Measurements from ENCODE around the gene TGFBR1.

TGFBR1 gene

GRCh38 chr9:99171225-99172123, 66.6 kb downstream of the TGFBR1 start:
- DNase-seq (ENCODE audit: low read depth) = no peak

- no peak for DNase-seq (ENCODE audit: low read depth)
Measured at GRCh38 chr9:99172124-99173091, 67.5 kb downstream of the TGFBR1 start.

- DNase-seq (ENCODE audit: low read depth) = no peak
Measured at GRCh38 chr9:99173570-99174504, 68.9 kb downstream of the TGFBR1 start.

GRCh38 chr9:99176527-99177013, 71.7 kb downstream of the TGFBR1 start:
- DNase-seq (ENCODE audit: low read depth) = no peak

GRCh38 chr9:99177576-99178366, 72.9 kb downstream of the TGFBR1 start:
- no peak for DNase-seq (ENCODE audit: low read depth)

- DNase-seq (ENCODE audit: low read depth) = no peak
Measured at GRCh38 chr9:99178912-99179872, 74.3 kb downstream of the TGFBR1 start.

- no peak for DNase-seq (ENCODE audit: low read depth)
Measured at GRCh38 chr9:99180199-99180598, 75.3 kb downstream of the TGFBR1 start.

- DNase-seq (ENCODE audit: low read depth) = no peak
Measured at GRCh38 chr9:99180662-99181061, 75.7 kb downstream of the TGFBR1 start.

- no peak for DNase-seq (ENCODE audit: low read depth)
Measured at GRCh38 chr9:99181206-99181605, 76.3 kb downstream of the TGFBR1 start.

- DNase-seq (ENCODE audit: low read depth) = no peak
Measured at GRCh38 chr9:99181621-99182020, 76.7 kb downstream of the TGFBR1 start.

GRCh38 chr9:99182356-99182755, 77.4 kb downstream of the TGFBR1 start:
- no peak for DNase-seq (ENCODE audit: low read depth)

GRCh38 chr9:99183616-99184015, 78.7 kb downstream of the TGFBR1 start:
- no peak for DNase-seq (ENCODE audit: low read depth)

- DNase-seq (ENCODE audit: low read depth) = no peak
Measured at GRCh38 chr9:99184110-99184474, 79.2 kb downstream of the TGFBR1 start.

GRCh38 chr9:99184475-99185347, 79.8 kb downstream of the TGFBR1 start:
- DNase-seq (ENCODE audit: low read depth) = peak; percentile 50

GRCh38 chr9:99185348-99185632, 80.4 kb downstream of the TGFBR1 start:
- no peak for DNase-seq (ENCODE audit: low read depth)

- no peak for DNase-seq (ENCODE audit: low read depth)
Measured at GRCh38 chr9:99185934-99186333, 81.0 kb downstream of the TGFBR1 start.

- no peak for DNase-seq (ENCODE audit: low read depth)
Measured at GRCh38 chr9:99187311-99187710, 82.4 kb downstream of the TGFBR1 start.

- no peak for DNase-seq (ENCODE audit: low read depth)
Measured at GRCh38 chr9:99189186-99189585, 84.3 kb downstream of the TGFBR1 start.
